Measurements from ENCODE around the gene AKT1.

GRCh38 chr14:104843006-104843405 lies 47.5 kb upstream of the AKT1 start:
- no peak for TF ChIP-seq CTCF (IDR thresholded peaks at IDR 0.05)
- TF ChIP-seq ZFX (IDR thresholded peaks at IDR 0.05; ENCODE audit: borderline replicate concordance) = no peak
